ENCODE data around the gene RAP1B.

RAP1B gene

GRCh38 chr12:68695454-68695853 is 84.8 kb downstream of the RAP1B start:
- H3K27ac ChIP-seq = no peak overlapping the region
- TF ChIP-seq ZFX (IDR thresholded peaks at IDR 0.05) = no peak
- TF ChIP-seq, protein P1, sequence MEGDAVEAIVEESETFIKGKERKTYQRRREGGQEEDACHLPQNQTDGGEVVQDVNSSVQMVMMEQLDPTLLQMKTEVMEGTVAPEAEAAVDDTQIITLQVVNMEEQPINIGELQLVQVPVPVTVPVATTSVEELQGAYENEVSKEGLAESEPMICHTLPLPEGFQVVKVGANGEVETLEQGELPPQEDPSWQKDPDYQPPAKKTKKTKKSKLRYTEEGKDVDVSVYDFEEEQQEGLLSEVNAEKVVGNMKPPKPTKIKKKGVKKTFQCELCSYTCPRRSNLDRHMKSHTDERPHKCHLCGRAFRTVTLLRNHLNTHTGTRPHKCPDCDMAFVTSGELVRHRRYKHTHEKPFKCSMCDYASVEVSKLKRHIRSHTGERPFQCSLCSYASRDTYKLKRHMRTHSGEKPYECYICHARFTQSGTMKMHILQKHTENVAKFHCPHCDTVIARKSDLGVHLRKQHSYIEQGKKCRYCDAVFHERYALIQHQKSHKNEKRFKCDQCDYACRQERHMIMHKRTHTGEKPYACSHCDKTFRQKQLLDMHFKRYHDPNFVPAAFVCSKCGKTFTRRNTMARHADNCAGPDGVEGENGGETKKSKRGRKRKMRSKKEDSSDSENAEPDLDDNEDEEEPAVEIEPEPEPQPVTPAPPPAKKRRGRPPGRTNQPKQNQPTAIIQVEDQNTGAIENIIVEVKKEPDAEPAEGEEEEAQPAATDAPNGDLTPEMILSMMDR (conservative IDR thresholded peaks at IDR 0.05) = no peak

DNA sequence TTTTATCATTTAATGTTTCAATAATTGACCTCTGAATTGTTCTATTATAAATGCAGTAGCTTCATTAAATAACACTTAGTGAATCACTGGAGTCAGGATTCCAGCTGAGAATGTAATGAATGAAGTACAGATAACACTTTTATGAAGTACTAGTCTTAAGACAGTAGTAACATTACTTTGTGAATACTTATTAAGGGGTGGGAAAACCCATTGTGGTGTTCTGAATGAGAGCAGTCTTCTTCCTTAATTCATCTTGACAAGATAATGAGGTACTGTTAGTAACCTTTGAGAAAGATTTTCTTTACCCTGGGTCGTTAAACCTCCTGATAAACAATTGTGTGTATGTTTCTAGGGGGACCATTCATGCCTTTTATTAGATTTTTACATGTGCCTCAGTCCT is 88.8 kb downstream of the RAP1B start:
- TF ChIP-seq, protein P1 (conservative IDR thresholded peaks at IDR 0.05) = no peak
- H3K27ac ChIP-seq = no peak overlapping the region

Measured in C4-2B (cell line).